HG02610 (cell line): ENCODE results near the gene KCNJ10.

Experiments used
- ATAC-seq: cut with Tn5 transposase; IDR thresholded peaks from one replicate; pipeline ENCODE4 v1.9.1; 2021; ENCODE audit warnings: mild to moderate bottlenecking, moderate library complexity; ENCODE audit not compliant: unreplicated experiment

KCNJ10 gene

GRCh38 chr1:160099716-160100375 is 29.9 kb upstream of the KCNJ10 start:
- ATAC-seq: no peak

GRCh38 chr1:160098852-160099561 is 29.0 kb upstream of the KCNJ10 start:
- peak; percentile 83 for ATAC-seq

- peak; percentile 46 for ATAC-seq
Observed at GRCh38 chr1:160097911-160098851, 28.2 kb upstream of the KCNJ10 start, which contains the start of gene IGSF8. Gene IGSF8, minus strand, starts transcription at chr1:160098619. Its CDS starts 147 bp downstream, at chr1:160098472.

GRCh38 chr1:160097151-160097910 is 27.4 kb upstream of the KCNJ10 start:
- ATAC-seq: no peak

- ATAC-seq: no peak
Observed at GRCh38 chr1:160096274-160097116, 26.5 kb upstream of the KCNJ10 start.

GRCh38 chr1:160095382-160096105 is 25.6 kb upstream of the KCNJ10 start:
- ATAC-seq: no peak

GRCh38 chr1:160094806-160095205 is 24.8 kb upstream of the KCNJ10 start:
- no peak for ATAC-seq

- ATAC-seq: no peak
Observed at GRCh38 chr1:160094291-160094625, 24.3 kb upstream of the KCNJ10 start.

GRCh38 chr1:160093624-160094290 is 23.8 kb upstream of the KCNJ10 start:
- no peak for ATAC-seq

- no peak for ATAC-seq
Observed at GRCh38 chr1:160093069-160093395, 23.1 kb upstream of the KCNJ10 start.

- ATAC-seq: no peak
Observed at GRCh38 chr1:160092366-160093068, 22.6 kb upstream of the KCNJ10 start.

GRCh38 chr1:160091666-160092223 is 21.8 kb upstream of the KCNJ10 start:
- no peak for ATAC-seq

- ATAC-seq: no peak
Observed at GRCh38 chr1:160090760-160091159, 20.8 kb upstream of the KCNJ10 start.

GRCh38 chr1:160089883-160090282 is 19.9 kb upstream of the KCNJ10 start:
- ATAC-seq: no peak

- no peak for ATAC-seq
Observed at GRCh38 chr1:160087118-160087662, 17.2 kb upstream of the KCNJ10 start.

- ATAC-seq: no peak
Observed at GRCh38 chr1:160086456-160086892, 16.5 kb upstream of the KCNJ10 start.

- ATAC-seq: peak; percentile 56
Observed at GRCh38 chr1:160085686-160086455, 15.9 kb upstream of the KCNJ10 start.
